GM12801 (cell line): Measurements from ENCODE around the gene SF3B3.

Experiments
- CTCF ChIP-seq: IDR thresholded peaks from one replicate; pipeline ENCODE4 v1.5.1; 2011; ENCODE audit warnings: control low read depth; ENCODE audit not compliant: insufficient read length; ENCODE audit errors: extremely low read depth

SF3B3 gene

GRCh38 chr16:70494202-70494770, 29.3 kb upstream of the SF3B3 start:
- TF ChIP-seq CTCF = no peak

- no peak for TF ChIP-seq CTCF
Measured at GRCh38 chr16:70494777-70495176, 28.8 kb upstream of the SF3B3 start.

- TF ChIP-seq CTCF = no peak
Measured at GRCh38 chr16:70495425-70496182, 28.0 kb upstream of the SF3B3 start.

- no peak for TF ChIP-seq CTCF
Measured at GRCh38 chr16:70496513-70496912, 27.1 kb upstream of the SF3B3 start.

- TF ChIP-seq CTCF = no peak
Measured at GRCh38 chr16:70508752-70509151, 14.9 kb upstream of the SF3B3 start.

GRCh38 chr16:70510216-70510615, 13.4 kb upstream of the SF3B3 start:
- TF ChIP-seq CTCF = no peak

GRCh38 chr16:70511833-70512232, 11.8 kb upstream of the SF3B3 start:
- TF ChIP-seq CTCF = no peak
